CD8-positive, alpha-beta memory T cell (primary cell): ENCODE results near the gene CLNK. TPM values are rescaled to one million over a fixed set of nuclear protein-coding genes. Genes with fewer than 3 reads are reported as not detected.
"Not testable (repeated sequence)": the region's sequence is repeated elsewhere in the genome, so short reads cannot be mapped to it uniquely, and the experiment has no call there.

Experiments
- CTCF ChIA-PET: fragments of 350-600 bp; sonication (Branson Sonifier 250); formaldehyde crosslinking; loops from one replicate; lab custom pipeline; 2021; ENCODE audit warnings: antibody characterized with exemption; lab: Charles Lee
- POLR2A ChIA-PET: fragments of 350-600 bp; sonication (Branson Sonifier 250); formaldehyde crosslinking; loops from one replicate; lab custom pipeline; 2021; ENCODE audit warnings: antibody characterized with exemption; lab: Charles Lee
- DNase-seq, 5 donors: peaks; one replicate each; pipeline versions ENCODE4 v3.0.0 to v3.0.0-alpha.2; 2020 to 2022; ENCODE audit warnings: mixed read lengths in 1 of 5
- H3K27ac ChIP-seq: one replicate; pipeline ENCODE4 v1.7.0; 2013; ENCODE audit warnings: low read depth, mild to moderate bottlenecking, low read length, moderate library complexity
- H3K27me3 ChIP-seq: 2 replicates; pipeline ENCODE4 v1.7.0; 2013; ENCODE audit warnings: low read length, mild to moderate bottlenecking; ENCODE audit not compliant: insufficient read depth, poor library complexity, severe bottlenecking
- H3K36me3 ChIP-seq: 2 replicates; pipeline ENCODE4 v1.7.0; 2013; ENCODE audit warnings: mild to moderate bottlenecking, low read length, moderate library complexity; ENCODE audit not compliant: insufficient read depth
- H3K4me1 ChIP-seq: 2 replicates; pipeline ENCODE4 v1.7.0; 2013; ENCODE audit warnings: mild to moderate bottlenecking, low read length, moderate library complexity; ENCODE audit not compliant: insufficient read depth
- H3K4me3 ChIP-seq: 2 replicates; pipeline ENCODE4 v1.7.0; 2013; ENCODE audit warnings: mild to moderate bottlenecking, low read length
- H3K9me3 ChIP-seq: 2 replicates; pipeline ENCODE4 v1.7.0; 2013; ENCODE audit warnings: mild to moderate bottlenecking, low read length
- H3K27ac Mint-ChIP-seq, 8 donors: one replicate each; pipeline ENCODE4 v1.8.0; 2020 to 2021; ENCODE audit warnings: mixed read lengths in 8 of 8, mild to moderate bottlenecking in 6 of 8, inconsistent platforms in 3 of 8, moderate library complexity in 3 of 8
- H3K27me3 Mint-ChIP-seq, 2 donors: one replicate each; pipeline ENCODE4 v1.8.0; 2020 to 2021; ENCODE audit warnings: mixed read lengths in 2 of 2, mild to moderate bottlenecking in 1 of 2, moderate library complexity in 1 of 2
- H3K36me3 Mint-ChIP-seq, 3 donors: one replicate each; pipeline ENCODE4 v1.8.0; 2020 to 2021; ENCODE audit warnings: mixed read lengths in 3 of 3, inconsistent platforms in 1 of 3, mild to moderate bottlenecking in 1 of 3
- H3K4me1 Mint-ChIP-seq, 3 donors: one replicate each; pipeline ENCODE4 v1.8.0; 2020 to 2021; ENCODE audit warnings: mixed read lengths in 3 of 3, inconsistent platforms in 1 of 3, mild to moderate bottlenecking in 1 of 3
- H3K4me3 Mint-ChIP-seq, 7 donors: one replicate each; pipeline ENCODE4 v1.8.0; 2020 to 2021; ENCODE audit warnings: mixed read lengths in 7 of 7, mild to moderate bottlenecking in 6 of 7, moderate library complexity in 4 of 7, inconsistent platforms in 2 of 7
- H3K9me3 Mint-ChIP-seq, 5 donors: one replicate each; pipeline ENCODE4 v1.8.0; 2020 to 2022; ENCODE audit warnings: mixed read lengths in 5 of 5, mild to moderate bottlenecking in 3 of 5, moderate library complexity in 2 of 5, inconsistent platforms in 1 of 5
- polyA plus RNA-seq: library from polyadenylated mRNA; unstranded; fragments of 300-500 nt; fragmentation: Illumina TruSeq; gene quantifications from one replicate; pipeline ENCODE4 v1.2.3, GENCODE V29; 2021
- total RNA-seq, 2 experiments: library from RNA; stranded (reverse); gene quantifications; one replicate each; pipeline ENCODE4 v1.2.3, GENCODE V29; 2021

CLNK gene
- total and polyA plus RNA-seq, 3 experiments from 2014 or later: 0.11 to 0.31 TPM; not detected in 1

- H3K4me1 Mint-ChIP-seq: peaks cover 0 to 4% (median 3%) of the 10 kb centered on the region in 3 donors
- no peak overlapping the region for H3K27ac ChIP-seq
- no peaks in the 10 kb centered on the region for H3K4me1 ChIP-seq
- no peaks in the 10 kb centered on the region for H3K36me3 Mint-ChIP-seq
- H3K9me3 ChIP-seq: no peaks in the 10 kb centered on the region
- H3K27ac Mint-ChIP-seq: peak overlapping the region in 1 of 8 donors; percentile 8
- peaks cover 5 to 7% of the 10 kb centered on the region in 2 donors for H3K27me3 Mint-ChIP-seq
- H3K9me3 Mint-ChIP-seq: no peaks in the 10 kb centered on the region
- no peak overlapping the region for H3K4me3 Mint-ChIP-seq
- ChIA-PET CTCF (no interaction called here), POLR2A (no interaction called here)
- H3K4me3 ChIP-seq: no peak overlapping the region
- H3K36me3 ChIP-seq: no peaks in the 10 kb centered on the region
- no peak for DNase-seq
- no peaks in the 10 kb centered on the region for H3K27me3 ChIP-seq
Measured at GRCh38 chr4:10577508-10578426, 106.8 kb downstream of the CLNK start.

GRCh38 chr4:10577018-10577417 is 107.5 kb downstream of the CLNK start:
- Mint-ChIP-seq H3K4me1 (peaks cover 0 to 4% (median 3%) of the 10 kb centered on the region in 3 donors), H3K9me3 (no peaks in the 10 kb centered on the region), H3K27me3 (peaks cover 7% of the 10 kb centered on the region in 2 donors), H3K27ac (peak overlapping the region in 1 of 8 donors; percentile 40), H3K4me3 (no peak overlapping the region), H3K36me3 (no peaks in the 10 kb centered on the region)
- Histone ChIP-seq H3K4me1 (no peaks in the 10 kb centered on the region), H3K27ac (no peak overlapping the region), H3K4me3 (no peak overlapping the region), H3K27me3 (no peaks in the 10 kb centered on the region), H3K9me3 (no peaks in the 10 kb centered on the region), H3K36me3 (no peaks in the 10 kb centered on the region)
- no peak for DNase-seq
- ChIA-PET POLR2A (no interaction called here), CTCF (no interaction called here)

GRCh38 chr4:10576236-10576635 is 108.3 kb downstream of the CLNK start:
- POLR2A ChIA-PET: no interaction called here
- H3K36me3 ChIP-seq: no peaks in the 10 kb centered on the region
- peak overlapping the region in 1 of 8 donors; percentile 56 for H3K27ac Mint-ChIP-seq
- no peaks in the 10 kb centered on the region for H3K9me3 Mint-ChIP-seq
- H3K4me1 Mint-ChIP-seq: peaks cover 0 to 4% (median 3%) of the 10 kb centered on the region in 3 donors
- no peak for DNase-seq
- H3K4me1 ChIP-seq: no peaks in the 10 kb centered on the region
- no peaks in the 10 kb centered on the region for H3K9me3 ChIP-seq
- H3K27me3 ChIP-seq: no peaks in the 10 kb centered on the region
- no peak overlapping the region for H3K4me3 ChIP-seq
- CTCF ChIA-PET: no interaction called here
- H3K27ac ChIP-seq: no peak overlapping the region
- no peak overlapping the region for H3K4me3 Mint-ChIP-seq
- H3K36me3 Mint-ChIP-seq: no peaks in the 10 kb centered on the region
- H3K27me3 Mint-ChIP-seq: peaks cover 7 to 8% of the 10 kb centered on the region in 2 donors

GRCh38 chr4:10575414-10575813 is 109.2 kb downstream of the CLNK start:
- Histone ChIP-seq H3K4me1 (no peaks in the 10 kb centered on the region), H3K27me3 (no peaks in the 10 kb centered on the region), H3K4me3 (no peak overlapping the region), H3K9me3 (no peaks in the 10 kb centered on the region), H3K27ac (no peak overlapping the region), H3K36me3 (no peaks in the 10 kb centered on the region)
- CTCF ChIA-PET: no interaction called here
- Mint-ChIP-seq H3K4me3 (peak overlapping the region in 1 of 7 donors; percentile 42), H3K9me3 (no peaks in the 10 kb centered on the region), H3K27me3 (peaks cover 7 to 8% of the 10 kb centered on the region in 2 donors), H3K27ac (no peak overlapping the region), H3K4me1 (peaks cover 0 to 4% (median 3%) of the 10 kb centered on the region in 3 donors), H3K36me3 (no peaks in the 10 kb centered on the region)
- no peak for DNase-seq
- POLR2A ChIA-PET: no interaction called here

GRCh38 chr4:10574553-10574952 is 110.0 kb downstream of the CLNK start:
- H3K4me1 ChIP-seq, H3K4me3 ChIP-seq, H3K36me3 Mint-ChIP-seq, CTCF ChIA-PET, H3K9me3 ChIP-seq, H3K4me1 Mint-ChIP-seq, DNase-seq, POLR2A ChIA-PET, H3K27me3 Mint-ChIP-seq, H3K4me3 Mint-ChIP-seq, H3K27me3 ChIP-seq, H3K27ac Mint-ChIP-seq, H3K27ac ChIP-seq, H3K9me3 Mint-ChIP-seq, H3K36me3 ChIP-seq: not testable (repeated sequence)

- no peak overlapping the region for H3K27ac ChIP-seq
- CTCF ChIA-PET: no interaction called here
- H3K4me1 ChIP-seq: no peaks in the 10 kb centered on the region
- Mint-ChIP-seq H3K27me3 (peaks cover 8 to 13% of the 10 kb centered on the region in 2 donors), H3K9me3 (no peaks in the 10 kb centered on the region), H3K36me3 (no peaks in the 10 kb centered on the region), H3K27ac (no peak overlapping the region), H3K4me1 (peaks cover 0 to under 1% (median 0%) of the 10 kb centered on the region in 3 donors), H3K4me3 (no peak overlapping the region)
- H3K4me3 ChIP-seq: no peak overlapping the region
- POLR2A ChIA-PET: no interaction called here
- no peaks in the 10 kb centered on the region for H3K9me3 ChIP-seq
- no peaks in the 10 kb centered on the region for H3K36me3 ChIP-seq
- no peaks in the 10 kb centered on the region for H3K27me3 ChIP-seq
- no peak for DNase-seq
Measured at GRCh38 chr4:10571909-10572308, 112.7 kb downstream of the CLNK start.

- Histone ChIP-seq H3K4me1 (no peaks in the 10 kb centered on the region), H3K27ac (no peak overlapping the region), H3K27me3 (no peaks in the 10 kb centered on the region), H3K36me3 (no peaks in the 10 kb centered on the region), H3K9me3 (no peaks in the 10 kb centered on the region), H3K4me3 (no peak overlapping the region)
- POLR2A ChIA-PET: no interaction called here
- Mint-ChIP-seq H3K9me3 (no peaks in the 10 kb centered on the region), H3K4me1 (no peaks in the 10 kb centered on the region), H3K36me3 (no peaks in the 10 kb centered on the region), H3K4me3 (no peak overlapping the region), H3K27me3 (peaks cover 5 to 14% of the 10 kb centered on the region in 2 donors), H3K27ac (no peak overlapping the region)
- CTCF ChIA-PET: no interaction called here
- DNase-seq: no peak
Measured at GRCh38 chr4:10569491-10569890, 115.1 kb downstream of the CLNK start.

- Mint-ChIP-seq H3K4me1 (no peaks in the 10 kb centered on the region), H3K27me3 (peaks cover 5 to 20% of the 10 kb centered on the region in 2 donors), H3K36me3 (no peaks in the 10 kb centered on the region), H3K9me3 (no peaks in the 10 kb centered on the region), H3K4me3 (no peak overlapping the region), H3K27ac (no peak overlapping the region)
- H3K4me1 ChIP-seq: no peaks in the 10 kb centered on the region
- no peak overlapping the region for H3K4me3 ChIP-seq
- CTCF ChIA-PET: no interaction called here
- H3K27ac ChIP-seq: no peak overlapping the region
- no peaks in the 10 kb centered on the region for H3K36me3 ChIP-seq
- H3K27me3 ChIP-seq: no peaks in the 10 kb centered on the region
- DNase-seq: no peak
- no peaks in the 10 kb centered on the region for H3K9me3 ChIP-seq
- POLR2A ChIA-PET: no interaction called here
Measured at GRCh38 chr4:10567766-10568165, 116.8 kb downstream of the CLNK start.
